GM19467 (cell line): ENCODE data around the gene DNAJC11.
A peak's percentile ranks its signal among the peaks of the same experiment; 100 is the strongest.
"Not testable (repeated sequence)": the region's sequence is repeated elsewhere in the genome, so short reads cannot be mapped to it uniquely, and the experiment has no call there.

Experiments
- ATAC-seq: cut with Tn5 transposase; IDR thresholded peaks from one replicate; pipeline ENCODE4 v1.9.1; 2021; ENCODE audit warnings: mild to moderate bottlenecking, moderate library complexity; ENCODE audit not compliant: unreplicated experiment

DNAJC11 gene, protein sequence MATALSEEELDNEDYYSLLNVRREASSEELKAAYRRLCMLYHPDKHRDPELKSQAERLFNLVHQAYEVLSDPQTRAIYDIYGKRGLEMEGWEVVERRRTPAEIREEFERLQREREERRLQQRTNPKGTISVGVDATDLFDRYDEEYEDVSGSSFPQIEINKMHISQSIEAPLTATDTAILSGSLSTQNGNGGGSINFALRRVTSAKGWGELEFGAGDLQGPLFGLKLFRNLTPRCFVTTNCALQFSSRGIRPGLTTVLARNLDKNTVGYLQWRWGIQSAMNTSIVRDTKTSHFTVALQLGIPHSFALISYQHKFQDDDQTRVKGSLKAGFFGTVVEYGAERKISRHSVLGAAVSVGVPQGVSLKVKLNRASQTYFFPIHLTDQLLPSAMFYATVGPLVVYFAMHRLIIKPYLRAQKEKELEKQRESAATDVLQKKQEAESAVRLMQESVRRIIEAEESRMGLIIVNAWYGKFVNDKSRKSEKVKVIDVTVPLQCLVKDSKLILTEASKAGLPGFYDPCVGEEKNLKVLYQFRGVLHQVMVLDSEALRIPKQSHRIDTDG

DNA sequence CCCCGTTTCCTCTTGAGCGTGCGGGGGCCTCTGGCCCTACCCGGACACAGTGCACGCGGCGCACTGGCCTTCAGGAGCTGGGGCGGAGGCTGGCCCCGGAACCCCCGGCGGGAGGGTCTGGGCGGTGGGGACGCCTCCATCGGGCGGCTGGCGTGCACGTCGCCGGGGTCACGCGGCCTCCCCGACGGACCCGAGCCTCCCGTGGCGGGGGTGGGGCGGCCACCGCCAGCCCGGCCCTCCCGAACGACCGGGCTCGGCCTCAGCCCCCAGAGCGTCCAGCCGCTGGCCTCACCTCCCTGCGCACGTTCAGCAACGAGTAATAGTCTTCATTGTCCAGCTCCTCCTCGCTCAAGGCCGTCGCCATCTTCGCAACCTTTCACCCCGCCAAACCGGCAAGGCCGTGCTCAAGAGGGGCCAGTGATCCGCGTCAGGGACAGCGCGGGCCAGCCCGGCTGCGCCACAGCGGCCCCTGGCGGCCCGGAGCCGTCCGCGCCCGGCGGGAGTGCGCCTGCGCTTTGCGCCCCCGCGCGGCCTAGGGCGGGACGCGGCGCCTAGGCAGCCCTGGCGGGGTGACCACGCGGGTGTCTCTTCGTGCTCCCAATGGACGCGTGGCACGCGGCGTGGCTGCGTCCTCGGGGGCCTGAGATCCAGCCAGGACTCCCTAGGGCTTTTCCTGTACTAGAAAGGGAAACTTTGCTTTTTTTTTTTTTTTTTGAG lies at the start of gene DNAJC11:
TSS of gene DNAJC11 (minus strand) at position 380 of the 717 bp plus-strand sequence. CDS start at position 364, 16 bp downstream.
- ATAC-seq: peak; percentile 88

DNA sequence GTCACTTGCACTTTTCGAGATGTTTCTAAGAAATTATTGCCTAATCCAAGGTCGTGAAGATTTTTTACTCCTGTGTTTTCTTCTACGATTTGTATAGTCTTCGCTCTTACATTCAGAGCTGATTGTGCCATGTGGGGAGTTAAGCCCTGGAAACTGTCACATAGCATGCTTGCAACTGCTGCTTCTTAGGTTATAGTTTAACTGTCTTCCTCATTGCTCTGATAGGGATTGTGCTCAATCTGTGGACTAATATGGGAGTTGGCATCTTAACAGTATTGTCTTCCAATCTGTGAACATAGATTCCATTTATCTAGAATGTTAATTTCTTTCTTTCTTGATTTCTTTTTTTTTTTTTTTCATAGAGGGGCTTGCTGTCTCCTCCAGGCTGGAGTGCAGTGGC lies 48.9 kb upstream of the DNAJC11 start:
- ATAC-seq: no peak

DNA sequence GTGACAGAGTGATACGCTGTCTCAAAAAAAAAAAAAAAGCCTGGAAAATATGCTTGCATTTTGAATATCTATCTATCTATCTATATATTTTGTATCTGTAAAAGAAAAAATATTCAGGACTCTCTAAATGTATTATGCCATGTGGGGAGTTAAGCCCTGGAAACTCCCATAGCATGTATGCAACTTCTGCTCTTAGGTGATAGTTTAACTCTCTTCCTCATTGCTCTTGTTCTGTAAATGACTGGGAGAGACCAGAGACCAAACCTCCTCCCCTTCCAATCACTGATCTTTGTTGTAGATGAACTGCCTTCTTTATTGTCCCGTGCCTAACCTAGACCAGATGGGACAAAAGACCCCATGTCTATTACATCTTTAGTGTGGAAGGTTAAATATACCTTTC lies 46.1 kb upstream of the DNAJC11 start:
- no peak for ATAC-seq

DNA sequence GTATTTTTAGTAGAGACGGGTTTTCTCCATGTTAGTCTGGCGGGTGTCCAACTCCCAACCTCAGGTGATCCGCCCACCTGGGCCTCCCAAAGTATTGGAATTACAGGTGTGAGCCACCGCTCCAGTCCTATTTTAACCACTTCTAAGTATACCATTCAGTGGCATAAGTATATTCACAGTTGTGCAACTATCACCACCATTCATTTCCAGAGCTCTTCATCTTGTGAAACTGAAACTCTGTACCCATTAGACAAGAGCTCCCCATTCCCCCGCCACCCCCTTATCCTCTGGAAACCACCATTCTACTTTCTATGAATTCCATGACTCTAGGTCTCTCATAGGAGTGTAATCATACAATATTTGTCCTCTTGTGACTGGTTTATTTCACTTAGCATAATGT lies 43.5 kb upstream of the DNAJC11 start:
- ATAC-seq: no peak

DNA sequence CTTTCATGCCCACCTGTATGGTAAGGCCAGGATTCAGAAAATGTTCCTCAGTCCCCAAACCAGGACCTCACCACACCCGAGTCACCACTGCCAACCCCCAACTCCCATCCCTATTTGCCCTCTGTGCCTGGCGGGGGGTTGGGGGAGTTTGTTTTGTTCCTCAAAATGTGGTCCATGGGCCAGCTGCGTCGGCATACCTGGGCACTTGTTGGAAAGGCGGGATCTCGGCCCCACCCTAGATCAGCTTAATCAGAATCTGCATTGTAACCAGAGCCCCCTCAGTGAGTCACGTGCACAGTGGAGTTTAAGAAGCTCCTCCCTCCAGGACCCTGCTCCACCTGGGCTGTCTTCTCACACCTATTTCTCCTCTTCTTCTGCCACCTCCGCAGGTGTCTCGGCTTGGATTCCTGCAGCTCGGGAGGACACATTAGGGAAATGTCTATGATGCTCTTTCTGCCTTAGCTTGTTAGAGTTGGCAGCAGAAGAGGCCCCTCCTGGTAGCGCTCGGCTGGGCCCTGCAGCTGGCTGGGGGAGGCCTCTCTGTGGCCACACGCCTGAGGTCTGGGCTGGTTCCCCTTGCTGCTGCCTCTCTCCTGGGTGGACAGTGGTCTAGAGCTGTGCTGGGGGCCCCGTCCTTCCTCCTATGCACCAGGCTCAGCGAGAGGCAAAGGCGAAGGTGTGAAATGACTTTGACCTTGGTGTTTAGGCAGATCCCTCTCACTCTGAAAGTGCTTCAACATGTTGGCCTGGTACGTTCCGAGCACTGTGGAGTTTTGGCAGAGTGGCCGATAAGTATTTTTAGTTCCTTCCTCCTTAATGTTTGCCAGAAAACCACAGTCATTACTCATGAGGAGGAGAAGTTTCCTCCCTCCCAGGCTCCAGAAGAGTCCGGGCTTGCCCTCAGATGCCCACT lies 41.8 kb upstream of the DNAJC11 start:
- no peak for ATAC-seq

DNA sequence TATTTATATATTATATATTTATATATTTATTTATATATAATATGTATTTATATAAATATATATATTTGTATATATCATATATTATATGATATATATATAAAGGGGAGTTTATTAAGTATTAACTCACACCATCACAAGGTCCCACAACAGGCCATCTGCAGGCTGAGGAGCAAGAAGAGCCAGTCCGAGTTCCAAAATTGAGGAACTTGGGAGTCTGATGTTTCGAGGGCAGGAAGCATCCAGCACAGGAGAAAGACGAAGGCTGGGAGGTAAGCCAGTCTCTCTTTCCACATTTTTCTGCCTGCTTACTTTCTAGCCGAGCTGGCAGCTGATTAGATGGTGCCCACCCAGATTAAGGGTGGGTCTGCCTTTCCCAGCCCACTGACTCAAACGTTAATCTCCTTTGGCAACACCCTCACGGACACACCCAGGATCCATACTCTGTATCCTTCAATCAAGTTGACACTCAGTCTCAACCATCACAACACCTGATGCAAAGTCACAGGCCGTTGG lies 41.1 kb upstream of the DNAJC11 start:
- not testable (repeated sequence) for ATAC-seq

DNA sequence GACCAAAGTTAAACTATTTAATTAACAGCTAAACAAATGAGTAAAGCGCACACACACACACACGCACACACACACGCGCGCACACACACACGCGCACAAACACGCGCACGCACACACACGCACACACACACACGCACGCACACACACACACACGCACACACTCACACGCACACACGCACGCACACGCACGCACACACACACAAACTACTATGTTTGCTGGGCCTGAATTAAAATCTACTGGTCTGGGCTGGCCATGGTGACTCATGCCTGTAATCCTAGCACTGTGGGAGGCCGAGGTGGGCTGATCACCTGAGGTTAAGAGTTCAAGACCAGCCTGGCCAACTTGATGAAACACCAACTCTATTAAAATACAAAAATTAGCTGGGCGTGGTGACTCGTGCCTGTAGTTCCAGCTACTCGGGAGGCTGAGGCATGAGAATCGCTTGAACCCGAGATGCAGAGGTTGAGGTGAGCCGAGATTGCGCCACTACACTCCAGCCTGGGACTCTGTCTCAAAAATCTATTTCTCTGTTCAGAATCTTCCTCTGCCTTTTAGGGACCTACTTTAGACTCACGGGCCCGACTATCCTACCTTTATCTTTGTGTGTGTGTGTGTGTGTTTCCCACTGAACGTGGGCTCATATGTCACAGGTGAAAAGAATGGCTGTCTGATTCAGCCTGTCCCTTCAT lies 37.5 kb upstream of the DNAJC11 start:
- no peak for ATAC-seq

DNA sequence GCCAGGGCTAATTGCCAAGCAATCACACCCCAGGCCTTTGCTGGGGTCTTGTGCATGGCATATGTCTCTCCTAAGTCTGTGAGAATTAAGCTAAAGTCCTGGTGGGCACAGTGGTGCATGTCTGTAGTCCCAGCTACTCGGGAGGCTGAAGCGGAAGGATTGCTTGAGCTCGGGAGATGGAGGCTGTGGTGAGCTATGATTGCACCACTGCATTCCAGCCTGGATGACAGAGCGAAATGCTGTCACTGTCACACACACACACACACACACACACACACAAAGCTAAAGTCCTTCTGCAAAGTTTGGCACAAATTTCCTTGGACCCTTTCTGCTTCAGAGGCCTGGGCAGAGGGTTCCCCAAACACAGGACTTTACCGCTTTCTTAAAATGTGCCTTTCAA lies 31.3 kb upstream of the DNAJC11 start:
- no peak for ATAC-seq

DNA sequence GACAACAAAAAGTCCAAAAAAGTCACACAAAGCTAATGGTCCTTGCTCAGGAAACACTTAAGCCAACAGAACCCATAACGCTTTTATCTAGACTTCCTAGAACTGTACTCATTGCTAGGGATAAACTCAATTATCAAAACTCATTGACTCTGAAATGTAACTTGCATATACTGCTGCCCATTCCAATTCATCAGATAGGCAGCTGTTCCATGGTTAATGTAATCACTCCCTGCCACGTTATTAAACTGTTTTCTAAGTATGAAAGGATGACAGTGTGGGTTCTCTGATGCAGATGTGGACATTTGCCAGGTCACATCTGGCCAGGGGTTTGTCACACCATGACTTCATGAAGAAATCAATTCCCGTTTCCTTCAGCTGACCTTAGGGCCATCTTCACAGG lies 30.3 kb upstream of the DNAJC11 start:
- no peak for ATAC-seq

DNA sequence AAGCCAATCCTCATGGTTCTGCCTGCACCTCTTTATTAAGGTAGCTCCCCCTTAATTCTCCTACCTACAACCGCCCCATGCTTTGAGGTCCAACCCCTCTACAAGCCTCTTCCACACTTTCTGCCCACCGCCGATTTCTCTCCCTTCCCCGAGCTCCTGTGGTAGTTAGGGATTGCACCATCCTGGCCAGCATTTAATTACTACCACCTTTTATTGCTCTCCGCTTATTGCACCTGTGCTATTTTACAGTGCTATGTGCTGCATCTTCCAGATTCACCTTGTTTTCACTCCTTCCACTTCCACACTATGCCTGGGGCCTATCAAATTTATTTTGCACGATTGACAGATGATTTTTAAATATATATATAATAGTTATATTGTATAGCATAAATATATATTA lies 29.3 kb upstream of the DNAJC11 start:
- no peak for ATAC-seq

DNA sequence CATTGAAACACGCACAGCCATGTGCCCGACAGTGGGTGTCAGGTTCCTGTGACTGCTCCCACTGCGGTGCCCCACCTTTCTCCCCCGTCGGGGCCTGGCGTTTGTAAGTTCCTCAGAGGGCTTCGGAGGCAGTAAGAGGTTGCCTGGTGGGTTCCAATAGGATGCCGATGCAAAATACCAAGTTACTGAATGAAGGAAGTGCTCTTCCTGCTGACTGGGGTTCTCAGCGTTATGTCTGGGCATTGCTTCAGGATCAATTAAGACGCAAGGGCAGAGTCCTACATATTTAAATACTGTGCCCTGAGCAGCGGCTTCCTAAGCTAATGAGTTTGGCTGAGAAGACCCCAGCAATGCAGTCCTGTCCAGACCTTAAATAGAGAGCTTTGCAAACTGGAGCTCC lies 28.9 kb upstream of the DNAJC11 start:
- no peak for ATAC-seq

DNA sequence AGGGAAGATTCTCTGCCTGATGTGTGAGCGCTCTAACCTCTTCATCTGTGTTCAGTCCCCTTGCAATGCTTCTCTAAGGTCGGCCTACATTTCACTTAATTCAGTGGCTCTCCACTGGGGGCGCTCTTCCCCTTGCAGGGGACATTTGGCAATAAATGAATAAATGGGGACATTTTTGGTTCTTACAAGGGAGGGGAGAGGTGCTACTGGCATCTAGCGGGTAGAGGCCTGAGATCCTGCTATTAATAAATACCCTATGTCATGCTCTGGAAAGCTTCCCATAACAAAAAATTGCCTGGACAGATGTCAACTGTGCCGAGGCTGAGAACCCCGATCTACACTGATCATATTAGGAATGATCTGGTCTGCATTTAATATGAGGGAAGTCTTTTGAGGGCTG lies 25.9 kb upstream of the DNAJC11 start:
- no peak for ATAC-seq

DNA sequence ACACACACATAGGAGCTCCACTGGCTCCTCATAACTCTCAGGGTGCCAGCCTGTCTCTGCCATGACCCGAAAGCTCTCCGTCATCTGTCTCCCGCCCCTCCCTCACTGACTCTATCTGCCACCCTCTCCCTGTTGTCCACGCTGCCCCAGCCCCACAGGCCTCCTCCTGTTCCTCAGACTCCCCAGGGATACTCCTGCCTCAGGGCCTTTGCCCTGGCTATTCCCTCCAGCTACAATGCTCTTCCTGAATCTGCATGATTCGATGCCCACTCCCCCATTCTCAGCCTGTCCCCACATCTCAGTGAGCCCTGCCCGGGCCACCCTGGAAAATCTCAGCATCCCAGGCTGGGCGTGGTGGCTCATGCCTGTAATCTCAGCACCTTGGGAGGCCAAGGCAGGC lies 24.6 kb upstream of the DNAJC11 start:
- no peak for ATAC-seq

DNA sequence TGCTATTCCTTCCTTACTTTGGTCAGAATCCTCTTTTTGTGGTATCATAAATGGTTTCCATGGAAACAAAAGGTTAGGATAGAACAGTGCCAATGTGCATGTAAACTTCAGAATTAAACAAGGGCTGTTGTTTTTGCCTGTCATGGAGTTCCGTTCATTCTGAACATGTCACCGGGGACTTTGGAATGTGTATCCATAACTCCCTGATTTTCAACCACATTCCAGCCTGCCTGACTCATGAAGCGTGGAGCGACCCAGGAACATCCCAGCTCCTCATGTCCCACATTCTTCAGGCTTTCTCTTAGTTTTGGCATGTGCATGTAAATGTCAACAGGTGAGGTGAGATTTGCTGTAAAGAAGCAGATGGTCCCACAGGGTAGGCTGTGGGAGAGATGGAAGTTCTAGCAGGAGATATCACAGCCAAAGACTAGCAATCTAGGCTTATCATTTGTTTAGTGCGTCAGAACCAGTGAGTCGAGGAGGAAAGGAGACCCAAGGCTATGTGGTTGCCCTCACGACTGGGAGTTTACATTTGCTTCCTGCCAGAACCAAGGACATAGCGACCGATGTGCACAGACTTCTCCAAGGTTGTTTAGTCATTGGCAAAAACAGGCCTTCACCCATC lies 23.0 kb upstream of the DNAJC11 start:
- no peak for ATAC-seq

DNA sequence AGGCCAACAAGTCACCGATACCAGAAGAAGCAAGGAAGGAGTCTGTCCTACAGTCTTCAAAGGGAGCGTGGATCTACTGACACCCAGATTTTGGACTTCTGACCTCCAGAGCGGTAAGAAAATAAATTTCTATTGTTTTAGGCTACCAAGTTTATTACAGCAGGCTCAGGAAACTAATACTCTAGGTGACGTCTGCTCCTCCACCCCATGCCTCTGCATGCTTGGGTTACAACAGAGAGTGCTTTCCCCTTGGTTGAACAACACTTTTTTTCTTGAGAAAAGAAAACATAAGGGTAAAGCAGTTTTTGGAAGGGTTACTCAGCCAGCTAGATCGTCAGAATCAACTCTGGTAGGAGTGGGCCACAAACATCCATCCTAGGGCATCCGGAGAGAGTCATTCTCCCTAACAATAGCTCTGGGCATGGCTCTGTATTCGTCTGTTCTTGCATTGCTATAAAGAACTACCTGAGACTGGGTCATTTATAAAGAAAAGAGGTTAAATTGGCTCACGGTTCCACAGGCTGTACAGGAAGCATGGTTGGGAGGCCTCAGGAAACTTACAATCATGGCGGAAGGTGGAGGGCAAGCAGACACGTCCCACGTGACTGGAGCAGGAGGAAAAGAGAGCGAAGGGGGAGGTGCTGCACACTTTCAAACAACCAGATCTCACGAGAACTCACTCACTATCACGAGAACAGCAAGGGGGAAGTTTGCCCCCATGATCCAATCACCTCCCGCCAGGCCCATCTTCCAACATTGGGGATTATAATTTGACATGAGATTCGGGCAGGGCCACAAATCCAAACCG lies 22.2 kb upstream of the DNAJC11 start:
- no peak for ATAC-seq

DNA sequence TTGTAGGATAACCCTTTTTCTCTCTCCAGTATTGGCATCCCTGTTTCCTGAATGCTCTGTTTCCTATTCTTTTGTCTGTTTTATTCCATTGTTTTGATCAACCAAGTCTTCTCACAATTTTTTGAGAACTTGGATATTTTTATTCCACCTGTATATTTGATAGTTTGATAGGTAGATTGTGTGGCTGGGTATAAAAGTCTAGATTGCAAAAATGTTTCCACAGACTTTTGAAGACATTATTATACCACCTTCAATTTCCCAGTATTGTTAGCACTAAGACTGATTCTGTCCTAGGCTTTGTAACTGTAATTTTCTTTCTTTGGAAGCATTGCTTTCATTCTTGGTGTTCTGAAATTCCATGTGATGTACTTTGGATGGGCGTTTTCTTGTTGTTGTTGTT lies 9.6 kb upstream of the DNAJC11 start:
- ATAC-seq: no peak

DNA sequence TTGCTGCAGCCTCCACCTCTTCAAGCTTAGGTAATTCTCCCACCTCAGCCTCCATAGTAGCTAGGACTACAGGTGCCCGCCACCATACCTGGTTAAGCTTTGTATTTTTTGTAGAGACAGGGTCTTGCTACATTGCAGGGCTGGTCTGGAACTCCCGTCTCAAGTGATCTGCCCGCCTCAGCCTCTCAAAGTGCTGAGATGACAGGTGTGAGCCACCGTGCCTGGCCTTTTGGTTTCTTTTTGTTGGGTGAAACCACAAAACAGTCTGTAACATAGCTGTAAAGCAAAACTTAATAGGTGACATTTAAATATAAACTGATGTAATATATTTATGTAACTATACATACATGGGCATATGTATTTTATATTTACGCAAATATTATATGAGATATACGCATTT lies 3.1 kb upstream of the DNAJC11 start:
- ATAC-seq: no peak

DNA sequence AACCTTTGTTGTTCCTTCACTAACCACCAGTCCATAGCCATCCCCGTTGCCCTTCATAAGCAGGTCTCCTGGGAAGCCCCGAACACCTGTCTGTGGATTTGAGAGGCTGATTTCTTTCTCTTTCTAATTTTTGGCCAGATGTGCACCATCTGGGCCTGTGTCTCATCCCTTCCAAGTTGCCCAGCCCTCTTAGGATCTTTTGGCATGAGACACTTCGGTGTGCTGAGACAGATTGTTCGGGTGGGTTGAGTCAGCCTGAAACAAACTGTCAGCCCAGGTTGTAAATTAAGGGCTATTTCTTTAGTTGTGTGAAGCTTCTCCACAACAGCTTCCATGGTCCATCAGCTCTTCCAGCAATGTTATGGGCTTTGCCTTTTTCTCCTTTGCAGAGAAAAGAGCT lies 1.4 kb upstream of the DNAJC11 start:
- no peak for ATAC-seq

DNA sequence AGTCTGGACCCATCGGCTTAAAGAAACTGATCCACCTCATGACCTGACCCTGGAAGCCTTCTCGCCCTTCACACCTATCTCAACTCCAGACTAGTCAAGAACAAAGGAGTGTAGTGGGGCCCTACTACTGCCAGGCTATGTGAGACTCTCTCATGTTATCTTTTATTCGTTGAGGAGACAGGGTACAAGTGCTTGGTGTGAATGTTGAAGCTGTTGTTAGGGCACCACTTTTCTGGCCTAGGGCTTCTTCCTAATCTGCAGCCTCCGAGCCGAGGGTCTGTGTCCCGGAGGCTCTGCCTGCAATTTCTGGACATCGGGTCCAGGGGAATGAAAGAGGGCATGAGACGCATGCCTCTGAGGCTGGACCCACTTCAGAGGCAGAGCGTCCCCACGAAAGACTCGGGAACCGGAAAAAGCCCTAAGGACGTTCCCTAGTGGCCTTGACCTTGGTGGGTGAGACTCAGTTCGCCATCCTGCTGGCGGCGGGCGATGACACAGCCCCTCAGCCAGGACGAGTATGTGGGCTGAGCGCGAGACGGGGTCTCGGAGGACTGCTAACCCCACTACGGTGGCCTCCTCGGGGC lies 671 bp downstream of the DNAJC11 start:
- ATAC-seq: no peak
